ENCODE results near the gene MRPL52.
"Not testable (repeated sequence)": the region's sequence is repeated elsewhere in the genome, so short reads cannot be mapped to it uniquely, and the experiment has no call there.

The MRPL52 gene

GRCh38 chr14:22800346-22800745, 29.3 kb upstream of the MRPL52 start:
- no peak overlapping the region for H3K27ac ChIP-seq
- DNase-seq (ENCODE audit: low spot score), result no peak
- H3K4me3 ChIP-seq, result no peak overlapping the region
- TF ChIP-seq CTCF (IDR thresholded peaks at IDR 0.05), result no peak

- no peak for DNase-seq (ENCODE audit: low spot score)
- no peak for TF ChIP-seq CTCF (IDR thresholded peaks at IDR 0.05)
Observed at GRCh38 chr14:22801716-22802115, 28.0 kb upstream of the MRPL52 start.

GRCh38 chr14:22802860-22803686, 26.6 kb upstream of the MRPL52 start:
- DNase-seq (ENCODE audit: low spot score), result no peak
- TF ChIP-seq CTCF (IDR thresholded peaks at IDR 0.05), result no peak
- H3K4me3 ChIP-seq, result no peak overlapping the region
- no peak overlapping the region for H3K27ac ChIP-seq

More at GRCh38 chr14:22801716-22802115, 28.0 kb upstream of the MRPL52 start:
- Histone ChIP-seq H3K4me3 (no peak overlapping the region), H3K27ac (no peak overlapping the region)

- TF ChIP-seq CTCF (IDR thresholded peaks at IDR 0.05), result no peak
- no peak for DNase-seq (ENCODE audit: low spot score)
- no peak overlapping the region for H3K4me3 ChIP-seq
- H3K27ac ChIP-seq, result no peak overlapping the region
Observed at GRCh38 chr14:22803687-22803974, 26.1 kb upstream of the MRPL52 start.

- DNase-seq (ENCODE audit: low spot score); H3K4me3 ChIP-seq; H3K27ac ChIP-seq: not testable (repeated sequence)
Observed at GRCh38 chr14:22805235-22805634, 24.5 kb upstream of the MRPL52 start.

GRCh38 chr14:22807432-22808087, 22.1 kb upstream of the MRPL52 start:
- Histone ChIP-seq H3K4me3 (no peak overlapping the region), H3K27ac (no peak overlapping the region)
- no peak for DNase-seq (ENCODE audit: low spot score)
- no peak for TF ChIP-seq CTCF (IDR thresholded peaks at IDR 0.05)

- no peak for DNase-seq (ENCODE audit: low spot score)
- Histone ChIP-seq H3K4me3 (no peak overlapping the region), H3K27ac (no peak overlapping the region)
- no peak for TF ChIP-seq CTCF (IDR thresholded peaks at IDR 0.05)
Observed at GRCh38 chr14:22808388-22809209, 21.1 kb upstream of the MRPL52 start.

Measured in coronary artery (tissue), 2 donors.